C1 segment of cervical spinal cord (tissue), 14 donors: ENCODE measurements around the gene GNAI2.

ENCODE experiments used
- DNase-seq, 14 donors: peaks; one replicate each; lab custom pipeline; 2025; lab: John Stamatoyannopoulos, UW

The GNAI2 gene

GRCh38 chr3:50295553-50296431 lies 59.8 kb downstream of the GNAI2 start:
- no peak for DNase-seq

- no peak for DNase-seq
Observed at GRCh38 chr3:50296721-50297383, 60.8 kb downstream of the GNAI2 start.

- peak in 1 of 14 donors; percentile 10 for DNase-seq
Observed at GRCh38 chr3:50297384-50297775, 61.4 kb downstream of the GNAI2 start.

GRCh38 chr3:50297896-50298725 lies 62.1 kb downstream of the GNAI2 start:
- no peak for DNase-seq

- peak; percentile 85 to 100 (median 98) for DNase-seq
Observed at GRCh38 chr3:50298836-50299637, 63.0 kb downstream of the GNAI2 start, which contains the start of the genes HYAL3 and NAA80. Gene HYAL3, minus strand, starts transcription at chr3:50299405. Its CDS starts 3,803 bp downstream, at chr3:50295602. Gene NAA80, minus strand, starts transcription at chr3:50299405. Its CDS starts 1,942 bp downstream, at chr3:50297463.

GRCh38 chr3:50299638-50299928 lies 63.6 kb downstream of the GNAI2 start:
- no peak for DNase-seq

- DNase-seq, result peak in 11 of 14 donors; percentile 49 to 81 (median 71)
Observed at GRCh38 chr3:50299929-50300680, 64.1 kb downstream of the GNAI2 start.

- no peak for DNase-seq
Observed at GRCh38 chr3:50300681-50301254, 64.8 kb downstream of the GNAI2 start.

- DNase-seq, result no peak
Observed at GRCh38 chr3:50302095-50303012, 66.3 kb downstream of the GNAI2 start.

- DNase-seq, result no peak
Observed at GRCh38 chr3:50303013-50303815, 67.2 kb downstream of the GNAI2 start, which contains the start of gene HYAL1. Gene HYAL1, minus strand, starts transcription at chr3:50303574. Its CDS starts 618 bp downstream, at chr3:50302956.

GRCh38 chr3:50304601-50305000 lies 68.6 kb downstream of the GNAI2 start:
- DNase-seq, result no peak
